SJCRH30 (cell line): ENCODE data around the gene SPATA13. TPM values are rescaled to one million over a fixed set of nuclear protein-coding genes. Genes with fewer than 3 reads are reported as not detected.

Experiments
- DNase-seq, 2 experiments: peaks; one replicate each; pipeline ENCODE4 v3.0.0-alpha.2; 2015 to 2020
- H3K27ac ChIP-seq: fragments of 250-450 bp; sonication (Bioruptor Pico); 2 replicates; pipeline ENCODE4 v1.5.1; 2020; ENCODE audit warnings: mild to moderate bottlenecking, moderate library complexity
- H3K27me3 ChIP-seq: fragments of 250-450 bp; sonication (Bioruptor Pico); 2 replicates; pipeline ENCODE4 v1.5.1; 2020; ENCODE audit warnings: mild to moderate bottlenecking, moderate library complexity
- H3K36me3 ChIP-seq: fragments of 250-450 bp; sonication (Bioruptor Pico); 2 replicates; pipeline ENCODE4 v1.5.1; 2020; ENCODE audit warnings: mild to moderate bottlenecking, moderate library complexity
- H3K4me1 ChIP-seq: fragments of 250-450 bp; sonication (Bioruptor Pico); 2 replicates; pipeline ENCODE4 v1.5.1; 2020; ENCODE audit warnings: mild to moderate bottlenecking, moderate library complexity
- H3K4me3 ChIP-seq: fragments of 250-450 bp; sonication (Bioruptor Pico); 2 replicates; pipeline ENCODE4 v1.5.1; 2020; ENCODE audit warnings: mild to moderate bottlenecking, moderate library complexity
- H3K9me3 ChIP-seq: fragments of 250-450 bp; sonication (Bioruptor Pico); replicated peaks from 2 replicates; pipeline ENCODE4 v1.5.1; 2020; ENCODE audit warnings: mild to moderate bottlenecking, moderate library complexity
- total RNA-seq: library from RNA; depleted of rRNA; stranded (reverse); fragments of >200 nt; shearing (Covaris generic); gene quantifications from 2 replicates; pipeline ENCODE4 v1.2.3, GENCODE V29; 2014

The SPATA13 gene
- total RNA-seq, 1 experiment from 2014 or later: 23.0 TPM

DNA sequence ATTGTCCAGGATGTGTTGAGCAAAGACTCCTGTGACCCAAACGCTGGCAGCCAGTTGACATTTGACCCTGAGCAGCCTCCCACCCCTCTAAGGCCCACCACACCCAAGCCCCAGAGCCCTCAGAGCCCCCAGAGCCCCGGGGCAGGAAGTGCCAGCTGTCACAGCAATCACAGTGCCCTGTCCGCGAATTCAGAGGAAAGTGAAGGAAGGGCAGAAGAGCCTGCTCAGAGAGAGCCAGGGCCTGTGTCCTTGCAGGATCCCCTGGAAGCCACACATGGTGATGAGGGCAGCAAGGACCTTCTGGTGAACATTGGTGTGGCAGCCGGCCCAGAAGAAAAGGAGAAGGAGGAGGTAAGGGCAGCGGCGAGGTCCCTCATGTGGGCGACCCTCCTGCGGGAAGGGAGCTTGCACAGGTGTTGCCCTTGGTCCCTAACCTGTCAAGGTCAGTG is 63.7 kb downstream of the SPATA13 start:
- H3K27me3 ChIP-seq: no peaks in the 10 kb centered on the region
- H3K4me3 ChIP-seq: no peak overlapping the region
- H3K9me3 ChIP-seq: no peaks in the 10 kb centered on the region
- DNase-seq: no peak
- H3K36me3 ChIP-seq: no peaks in the 10 kb centered on the region
- peaks cover 23% of the 10 kb centered on the region for H3K4me1 ChIP-seq
- H3K27ac ChIP-seq: no peak overlapping the region

DNA sequence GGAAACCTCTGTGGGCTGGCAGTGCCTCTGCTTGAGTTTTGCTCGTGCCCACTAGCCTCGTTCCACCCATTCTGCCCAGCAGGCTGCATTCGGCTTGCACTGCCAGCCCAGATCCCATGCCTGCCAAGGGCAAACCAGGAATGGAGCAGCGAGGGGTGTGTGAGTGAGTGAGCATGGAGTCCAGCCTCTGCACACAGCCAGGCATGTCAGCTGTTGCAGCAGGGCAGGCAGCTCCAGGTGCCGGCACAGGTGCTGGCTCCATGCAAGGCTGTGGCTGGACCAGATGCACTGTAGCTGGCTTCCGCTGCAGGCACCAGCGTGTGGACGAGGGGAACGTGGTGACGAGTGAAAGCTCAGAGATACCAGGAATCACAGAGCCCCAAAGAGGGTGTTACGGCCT is 64.5 kb downstream of the SPATA13 start:
- DNase-seq: no peak
- Histone ChIP-seq H3K4me1 (peaks cover 19% of the 10 kb centered on the region), H3K27ac (no peak overlapping the region), H3K4me3 (no peak overlapping the region), H3K9me3 (no peaks in the 10 kb centered on the region), H3K27me3 (no peaks in the 10 kb centered on the region), H3K36me3 (no peaks in the 10 kb centered on the region)

DNA sequence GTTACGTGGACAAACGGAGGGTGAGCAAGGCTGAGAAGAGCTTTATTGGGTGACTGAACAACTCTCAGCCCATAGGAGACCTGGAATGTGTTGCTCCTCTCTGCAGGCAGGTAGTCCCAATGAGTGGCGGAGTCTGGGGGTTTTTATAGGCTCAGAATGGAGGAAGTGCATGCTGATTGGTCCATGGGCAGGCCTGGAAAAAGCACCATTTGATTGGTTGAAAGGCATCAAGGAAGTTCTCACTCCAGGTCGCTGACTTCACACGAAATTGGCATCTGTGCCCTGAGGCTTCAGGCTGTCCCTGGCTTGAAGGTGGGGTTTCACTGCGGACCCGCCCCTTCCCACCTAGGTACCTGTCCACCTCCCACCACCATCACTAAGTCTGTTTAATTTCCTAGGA is 65.4 kb downstream of the SPATA13 start:
- Histone ChIP-seq H3K4me3 (no peak overlapping the region), H3K36me3 (no peaks in the 10 kb centered on the region), H3K9me3 (no peaks in the 10 kb centered on the region), H3K27me3 (no peaks in the 10 kb centered on the region), H3K4me1 (peaks cover 11% of the 10 kb centered on the region), H3K27ac (no peak overlapping the region)
- DNase-seq: no peak

DNA sequence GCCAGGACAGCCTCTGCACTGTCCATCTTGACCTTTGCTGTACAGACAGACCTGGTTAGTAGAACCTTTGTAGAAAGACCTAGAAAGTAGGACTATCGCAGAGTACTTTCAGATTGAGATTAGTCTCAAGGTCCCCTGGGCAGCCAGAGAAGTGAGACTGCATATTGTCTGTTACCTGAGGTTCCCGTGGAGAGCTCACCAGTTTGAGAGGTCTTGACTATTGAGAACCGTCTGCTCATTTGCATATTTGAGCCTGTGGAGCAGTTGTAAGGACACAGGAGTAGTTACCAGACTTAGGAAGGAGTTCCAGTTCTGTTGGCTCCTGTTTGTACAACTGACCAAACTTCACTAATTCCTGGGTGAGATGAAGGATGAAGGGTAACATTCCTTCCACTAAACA is 66.2 kb downstream of the SPATA13 start:
- H3K27ac ChIP-seq: no peak overlapping the region
- H3K27me3 ChIP-seq: no peaks in the 10 kb centered on the region
- no peak for DNase-seq
- H3K36me3 ChIP-seq: no peaks in the 10 kb centered on the region
- no peaks in the 10 kb centered on the region for H3K9me3 ChIP-seq
- H3K4me1 ChIP-seq: peaks cover 5% of the 10 kb centered on the region; the same call in 1 of the 2 replicates
- H3K4me3 ChIP-seq: no peak overlapping the region

DNA sequence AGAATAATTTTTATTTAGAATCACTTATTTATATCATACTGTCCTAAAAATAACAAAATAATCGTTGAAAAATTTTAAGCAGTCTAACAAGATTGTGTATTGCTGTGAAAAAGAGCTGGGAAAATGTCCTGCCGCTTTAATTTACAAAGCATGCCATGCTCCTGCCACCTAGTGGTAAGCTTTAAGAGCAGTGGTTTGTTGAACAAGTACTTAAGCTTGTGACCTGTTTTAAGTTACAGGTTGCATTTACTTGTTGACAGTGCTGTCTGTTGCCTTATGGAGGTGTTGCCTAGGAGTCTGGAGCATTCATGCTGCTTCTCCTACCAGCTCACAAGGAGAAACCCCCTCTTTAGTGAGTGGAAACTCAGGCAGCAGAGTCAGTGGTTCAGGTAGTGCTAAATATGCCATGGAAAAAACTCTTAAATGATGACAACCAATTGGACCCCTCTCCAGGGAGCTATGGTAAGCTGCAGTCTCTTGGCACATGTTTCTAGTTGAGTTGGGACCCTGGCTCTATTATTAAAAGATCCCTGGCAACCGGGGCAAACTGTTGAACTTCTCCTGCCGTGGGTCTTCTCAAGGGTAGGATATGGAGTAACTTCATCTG is 68.4 kb downstream of the SPATA13 start:
- H3K36me3 ChIP-seq: no peaks in the 10 kb centered on the region
- no peak overlapping the region for H3K4me3 ChIP-seq
- peaks cover 10% of the 10 kb centered on the region; the same call in 1 of the 2 replicates for H3K4me1 ChIP-seq
- H3K27ac ChIP-seq: no peak overlapping the region
- no peaks in the 10 kb centered on the region for H3K9me3 ChIP-seq
- H3K27me3 ChIP-seq: no peaks in the 10 kb centered on the region
- peak; percentile 53 to 81 for DNase-seq

DNA sequence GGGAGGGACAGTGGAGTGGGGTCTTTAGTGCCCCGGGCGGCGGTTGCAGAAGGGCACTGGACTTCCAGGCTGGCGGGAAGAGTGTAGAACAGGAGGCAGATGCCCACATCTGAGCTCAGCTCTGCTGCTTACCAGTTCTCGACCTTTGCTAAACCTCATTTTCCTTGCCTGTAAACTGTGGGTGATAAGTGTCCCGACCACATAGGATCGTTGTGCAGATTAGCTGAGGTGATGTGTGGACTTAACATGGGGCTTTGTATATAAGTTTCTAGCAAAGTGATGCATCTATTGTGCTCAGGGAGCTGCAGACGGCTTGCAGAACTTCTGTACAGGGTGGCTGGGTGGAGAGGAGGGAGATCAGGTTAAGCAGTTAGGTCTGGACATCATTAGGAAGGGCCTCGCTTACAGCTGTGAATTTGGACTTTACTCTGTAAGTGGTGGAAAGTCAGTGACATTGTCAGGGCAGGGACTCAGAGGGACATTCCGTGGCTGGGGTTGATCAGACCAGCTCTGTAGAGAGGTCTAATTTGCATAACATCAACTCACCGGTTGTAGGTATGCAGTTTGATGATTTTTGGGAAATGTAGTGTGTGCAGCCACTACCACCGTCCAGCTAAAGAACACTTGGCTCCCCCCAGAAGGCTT is 70.0 kb downstream of the SPATA13 start:
- H3K36me3 ChIP-seq: no peaks in the 10 kb centered on the region
- no peak for DNase-seq
- H3K4me1 ChIP-seq: peaks cover 5% of the 10 kb centered on the region; the same call in 1 of the 2 replicates
- no peak overlapping the region for H3K4me3 ChIP-seq
- H3K27ac ChIP-seq: no peak overlapping the region
- H3K9me3 ChIP-seq: no peaks in the 10 kb centered on the region
- no peaks in the 10 kb centered on the region for H3K27me3 ChIP-seq

DNA sequence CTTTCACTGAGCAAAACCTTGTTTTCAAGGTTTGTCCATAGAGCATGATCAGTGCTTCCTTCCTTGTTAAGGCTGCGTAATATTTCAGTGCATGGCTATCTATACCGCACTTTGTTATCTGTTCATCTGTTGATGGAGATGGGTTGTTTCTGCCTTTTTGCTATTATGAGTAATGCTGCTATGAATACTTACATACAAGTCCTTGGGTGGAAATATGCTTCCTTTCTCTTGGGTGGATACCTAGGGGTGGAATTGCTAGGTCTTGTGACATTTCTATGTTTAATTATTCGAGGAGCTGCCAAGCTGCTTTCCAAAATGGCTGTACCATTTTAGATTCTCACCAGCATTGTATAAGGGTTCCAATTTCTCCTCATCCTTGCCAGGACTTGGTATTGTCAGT is 70.9 kb downstream of the SPATA13 start:
- Histone ChIP-seq H3K27me3 (no peaks in the 10 kb centered on the region), H3K9me3 (no peaks in the 10 kb centered on the region), H3K4me1 (peaks cover 5% of the 10 kb centered on the region; the same call in 1 of the 2 replicates), H3K36me3 (no peaks in the 10 kb centered on the region), H3K4me3 (no peak overlapping the region), H3K27ac (no peak overlapping the region)
- no peak for DNase-seq

DNA sequence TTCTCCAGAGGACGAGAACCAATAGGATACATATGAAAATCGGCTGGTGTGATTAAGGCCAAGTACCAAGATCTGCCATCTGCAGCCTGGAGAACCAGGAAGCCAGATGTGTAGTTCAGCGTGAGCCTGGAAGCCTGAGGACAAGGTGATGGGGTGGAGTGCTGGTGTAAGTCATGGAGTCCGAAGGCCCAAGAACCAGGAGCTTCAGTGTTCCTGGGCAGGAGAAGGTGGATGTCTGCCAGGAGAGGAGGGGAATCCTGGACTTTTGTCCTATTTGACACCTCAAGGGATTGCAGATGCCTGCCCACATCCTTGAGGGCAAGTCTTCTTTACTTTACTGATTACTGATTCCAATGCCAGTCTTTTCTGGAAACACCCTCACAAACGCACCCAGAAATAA is 71.5 kb downstream of the SPATA13 start:
- Histone ChIP-seq H3K36me3 (no peaks in the 10 kb centered on the region), H3K27me3 (no peaks in the 10 kb centered on the region), H3K4me3 (no peak overlapping the region), H3K9me3 (no peaks in the 10 kb centered on the region), H3K4me1 (peaks cover 5% of the 10 kb centered on the region; the same call in 1 of the 2 replicates), H3K27ac (no peak overlapping the region)
- DNase-seq: no peak

DNA sequence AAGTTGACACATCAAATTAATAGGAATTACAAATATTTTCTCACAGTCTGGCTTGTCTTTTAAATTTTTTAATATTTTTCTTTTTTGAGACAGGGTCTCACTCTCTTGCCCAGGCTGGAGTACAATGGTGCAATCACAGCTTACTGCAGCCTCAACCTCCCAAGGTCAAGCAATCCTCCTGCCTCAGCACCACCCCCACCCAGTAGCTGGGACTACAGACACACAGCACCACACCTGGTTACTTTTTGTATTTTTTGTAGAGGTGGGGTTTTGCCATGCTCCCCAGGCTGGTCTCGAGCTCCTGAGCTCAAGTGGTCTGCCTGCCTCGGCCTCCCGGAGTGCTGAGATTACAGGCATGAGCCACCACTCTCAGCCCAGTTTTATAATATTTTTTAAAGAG is 72.0 kb downstream of the SPATA13 start:
- Histone ChIP-seq H3K4me3 (no peak overlapping the region), H3K27ac (no peak overlapping the region), H3K36me3 (no peaks in the 10 kb centered on the region), H3K9me3 (no peaks in the 10 kb centered on the region), H3K27me3 (no peaks in the 10 kb centered on the region), H3K4me1 (peaks cover 5% of the 10 kb centered on the region; the same call in 1 of the 2 replicates)
- no peak for DNase-seq

DNA sequence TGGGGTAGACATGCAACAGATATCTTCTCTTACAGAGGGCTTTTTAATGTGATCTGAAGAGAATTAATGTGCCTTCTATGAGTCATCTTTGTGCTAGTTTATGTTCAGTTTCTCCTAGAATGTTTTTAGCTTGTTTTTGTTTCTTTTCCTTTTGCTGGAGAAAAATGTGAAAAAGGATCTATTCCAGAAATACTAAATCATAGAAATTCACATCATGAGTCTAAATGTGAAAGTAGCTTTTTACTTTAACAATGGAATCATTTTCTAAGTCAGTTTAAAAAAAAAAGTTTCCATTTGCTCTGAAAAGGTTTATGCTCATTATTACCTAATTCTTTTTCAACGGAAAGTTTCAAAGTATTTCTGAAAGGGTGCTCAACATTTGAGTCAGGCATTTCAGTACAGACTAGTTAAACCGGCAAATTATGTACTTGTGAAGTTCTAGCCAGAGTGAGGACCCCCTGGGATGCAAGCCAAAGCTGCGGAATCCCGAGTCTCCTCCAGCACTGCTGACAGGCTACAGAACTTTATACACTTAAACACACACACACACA is 72.9 kb downstream of the SPATA13 start:
- no peak for DNase-seq
- Histone ChIP-seq H3K27ac (no peak overlapping the region), H3K4me3 (no peak overlapping the region), H3K4me1 (peaks cover 5% of the 10 kb centered on the region; the same call in 1 of the 2 replicates), H3K36me3 (no peaks in the 10 kb centered on the region), H3K27me3 (no peaks in the 10 kb centered on the region), H3K9me3 (no peaks in the 10 kb centered on the region)

DNA sequence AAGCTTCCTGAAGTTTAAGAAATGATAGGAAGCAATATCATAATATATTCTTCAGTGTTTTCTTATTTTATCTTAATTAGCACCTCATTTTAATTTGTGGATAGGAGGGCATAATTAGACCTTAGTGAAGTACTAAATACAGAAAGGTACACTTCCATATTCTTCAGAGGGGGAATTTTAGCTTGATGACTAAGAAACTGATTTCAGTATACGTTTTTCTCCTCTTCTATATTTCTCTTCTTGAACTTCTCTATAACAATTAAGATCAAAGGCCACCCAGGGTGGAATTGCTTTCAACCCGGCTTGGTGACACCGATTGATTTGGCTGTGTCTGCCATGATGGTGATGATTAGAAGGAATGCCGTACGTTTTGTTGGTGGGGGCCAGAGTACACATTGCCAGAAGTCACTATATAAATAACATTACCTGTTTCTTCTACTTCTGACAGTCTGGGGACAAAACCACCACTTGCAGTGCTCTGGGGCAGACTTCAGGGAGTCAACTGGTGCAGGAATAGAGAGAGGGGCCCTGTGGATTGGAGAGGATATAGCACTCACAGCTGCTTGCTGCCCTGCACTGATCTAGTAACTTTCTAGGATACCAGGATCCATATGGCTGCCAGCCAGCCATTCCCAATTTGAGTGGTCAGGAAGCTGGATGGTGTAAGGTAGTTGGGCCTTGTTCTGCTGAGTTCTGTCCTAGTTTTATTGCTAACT is 73.8 kb downstream of the SPATA13 start:
- no peak overlapping the region for H3K27ac ChIP-seq

DNA sequence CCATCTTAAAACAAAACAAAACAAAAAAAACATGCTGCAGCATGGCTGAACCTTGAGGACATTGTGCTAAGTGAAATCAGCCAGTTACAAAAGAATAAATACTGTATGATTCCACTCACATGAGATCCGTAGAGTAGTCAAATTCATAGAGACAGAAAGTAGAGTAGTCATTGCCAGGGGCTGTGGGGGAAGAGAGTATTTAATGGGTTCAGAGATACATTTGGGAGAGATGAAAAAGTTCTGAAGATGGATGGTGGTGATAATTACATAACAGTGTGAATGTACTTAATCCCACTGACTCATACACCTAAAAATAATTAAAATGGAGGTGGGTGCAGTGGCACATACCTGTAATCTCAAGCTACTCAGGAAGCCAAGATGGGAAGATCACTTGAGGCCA is 76.8 kb downstream of the SPATA13 start:
- Histone ChIP-seq H3K4me1 (peaks cover 5% of the 10 kb centered on the region; the same call in 1 of the 2 replicates), H3K36me3 (no peaks in the 10 kb centered on the region), H3K27me3 (no peaks in the 10 kb centered on the region), H3K9me3 (no peaks in the 10 kb centered on the region), H3K4me3 (no peak overlapping the region), H3K27ac (no peak overlapping the region)
- DNase-seq: no peak

More for the DNA sequence above, 73.8 kb downstream of the SPATA13 start:
- no peaks in the 10 kb centered on the region for H3K36me3 ChIP-seq
- no peak for DNase-seq
- H3K9me3 ChIP-seq: no peaks in the 10 kb centered on the region
- peaks cover 5% of the 10 kb centered on the region; the same call in 1 of the 2 replicates for H3K4me1 ChIP-seq
- no peak overlapping the region for H3K4me3 ChIP-seq
- no peaks in the 10 kb centered on the region for H3K27me3 ChIP-seq

DNA sequence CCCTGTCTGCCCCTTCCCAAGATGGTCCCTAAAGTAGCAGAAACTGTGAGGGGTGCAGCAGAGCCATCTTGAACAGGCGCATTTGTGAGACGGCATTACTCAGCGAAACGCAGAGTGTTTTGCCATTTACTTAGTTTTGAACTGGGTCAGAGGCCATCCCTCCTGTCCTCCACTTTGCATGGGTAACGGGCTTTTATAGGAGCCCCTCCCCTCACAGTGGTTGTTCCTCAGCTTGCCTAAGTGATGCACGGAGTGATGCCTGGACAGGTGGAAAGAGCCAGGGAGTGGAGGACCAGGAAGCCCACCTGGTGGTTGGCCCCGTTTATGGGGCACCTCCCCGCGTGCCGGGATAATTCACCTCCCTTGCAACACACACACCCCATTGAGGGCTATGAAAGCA is 80.8 kb downstream of the SPATA13 start:
- Histone ChIP-seq H3K9me3 (no peaks in the 10 kb centered on the region), H3K27ac (no peak overlapping the region), H3K36me3 (no peaks in the 10 kb centered on the region), H3K4me1 (no peaks in the 10 kb centered on the region), H3K4me3 (no peak overlapping the region), H3K27me3 (no peaks in the 10 kb centered on the region)
- no peak for DNase-seq

DNA sequence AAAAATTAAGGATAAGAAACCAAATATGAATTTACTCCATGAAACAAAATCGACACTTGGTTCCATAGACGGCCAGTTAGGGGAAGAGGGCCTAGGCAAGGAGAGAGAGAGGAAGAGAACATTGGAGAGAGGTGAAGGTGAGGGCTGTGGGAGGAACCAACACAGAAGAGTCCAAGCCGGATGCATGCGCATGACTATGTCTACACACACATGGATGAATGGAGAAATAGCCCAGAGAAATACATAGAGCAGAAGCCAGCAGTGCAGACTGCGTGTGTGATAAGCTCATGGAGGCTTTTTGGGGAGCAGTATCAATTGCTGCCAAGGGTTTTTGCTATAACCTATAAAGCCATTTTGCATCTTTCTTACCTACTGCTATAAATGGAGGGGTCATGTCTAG is 81.6 kb downstream of the SPATA13 start:
- H3K4me3 ChIP-seq: no peak overlapping the region
- no peaks in the 10 kb centered on the region for H3K36me3 ChIP-seq
- H3K9me3 ChIP-seq: no peaks in the 10 kb centered on the region
- no peaks in the 10 kb centered on the region for H3K27me3 ChIP-seq
- DNase-seq: no peak
- no peaks in the 10 kb centered on the region for H3K4me1 ChIP-seq
- no peak overlapping the region for H3K27ac ChIP-seq

DNA sequence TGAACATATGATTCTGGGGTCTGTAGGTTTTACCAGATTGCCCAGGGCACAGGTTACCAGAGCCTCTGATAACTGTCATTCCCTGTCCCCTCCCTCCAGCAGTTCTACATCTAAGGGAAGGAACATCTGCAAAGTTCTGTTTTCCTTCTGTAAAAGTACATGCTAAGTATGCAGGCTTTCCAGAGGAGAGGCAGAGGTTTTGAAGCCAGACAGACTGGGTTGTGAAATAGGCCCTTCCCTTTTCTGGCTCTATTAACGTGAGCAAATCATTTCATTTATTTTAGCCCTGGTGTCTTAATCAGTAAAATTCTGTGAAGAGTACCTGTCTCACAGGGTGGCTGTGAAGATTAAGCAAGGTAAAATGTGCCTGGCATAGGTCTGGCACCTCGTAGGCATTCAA is 82.8 kb downstream of the SPATA13 start:
- Histone ChIP-seq H3K4me3 (no peak overlapping the region), H3K4me1 (no peaks in the 10 kb centered on the region), H3K36me3 (no peaks in the 10 kb centered on the region), H3K9me3 (no peaks in the 10 kb centered on the region), H3K27ac (no peak overlapping the region), H3K27me3 (no peaks in the 10 kb centered on the region)
- DNase-seq: no peak
